ENCODE data around the gene CDK12.
"Not testable (repeated sequence)": the region's sequence is repeated elsewhere in the genome, so short reads cannot be mapped to it uniquely, and the experiment has no call there.

The CDK12 gene

DNA sequence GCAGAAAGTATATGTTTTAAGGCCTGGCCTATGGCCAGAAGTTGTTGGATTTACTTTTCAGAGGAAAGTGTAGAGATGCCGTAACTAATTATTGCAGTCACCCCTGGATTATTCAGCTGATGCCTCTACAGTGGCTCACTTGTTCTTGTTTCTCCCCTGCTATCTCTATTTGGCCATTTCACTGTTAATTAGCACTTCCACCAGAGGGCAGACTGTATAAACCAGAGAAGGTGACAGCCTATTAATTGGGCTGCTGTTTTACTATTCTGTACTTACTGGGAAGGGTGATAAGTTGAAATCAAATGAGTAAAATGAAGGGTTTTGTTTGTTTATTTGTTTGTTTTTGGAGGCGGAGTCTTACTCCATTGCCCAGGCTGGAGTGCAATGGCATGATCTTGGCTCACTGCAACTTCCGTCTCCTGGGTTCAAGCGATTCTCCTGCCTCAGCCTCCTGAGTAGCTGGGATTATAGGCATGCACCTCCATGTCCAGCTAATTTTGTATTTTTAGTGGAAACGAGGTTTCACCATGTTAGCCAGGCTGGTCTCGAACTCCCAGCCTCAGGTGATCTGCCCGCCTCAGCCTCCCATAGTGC lies 66.0 kb downstream of the CDK12 start:
- DNase-seq (ENCODE audit: insufficient read length, low spot score) (no peak), FAIRE-seq (no peak)
- TF ChIP-seq POLR2A (IDR thresholded peaks at IDR 0.05; ENCODE audit: low read depth, low read length) = no peak

DNA sequence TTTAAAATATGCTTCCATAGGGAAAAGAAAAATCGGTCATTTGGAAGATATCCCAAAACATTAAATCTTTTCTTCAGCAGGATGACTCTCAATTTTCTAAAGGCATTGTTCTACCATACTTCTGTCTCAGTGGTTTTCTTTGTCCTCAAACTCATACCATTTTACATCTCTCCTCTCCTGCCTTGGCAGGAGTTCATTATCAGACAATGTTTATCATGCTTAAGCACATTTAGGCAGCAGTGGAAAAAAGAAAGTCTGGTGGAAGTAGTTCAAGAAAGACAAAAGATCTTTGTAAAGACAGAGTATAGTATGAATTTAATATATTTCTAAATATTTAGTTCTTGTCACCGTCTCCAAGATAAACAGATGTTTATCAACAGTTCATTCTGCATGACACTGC lies 68.2 kb downstream of the CDK12 start:
- FAIRE-seq (no peak), DNase-seq (ENCODE audit: insufficient read length, low spot score) (no peak)
- TF ChIP-seq POLR2A (IDR thresholded peaks at IDR 0.05; ENCODE audit: low read depth, low read length) = no peak

DNA sequence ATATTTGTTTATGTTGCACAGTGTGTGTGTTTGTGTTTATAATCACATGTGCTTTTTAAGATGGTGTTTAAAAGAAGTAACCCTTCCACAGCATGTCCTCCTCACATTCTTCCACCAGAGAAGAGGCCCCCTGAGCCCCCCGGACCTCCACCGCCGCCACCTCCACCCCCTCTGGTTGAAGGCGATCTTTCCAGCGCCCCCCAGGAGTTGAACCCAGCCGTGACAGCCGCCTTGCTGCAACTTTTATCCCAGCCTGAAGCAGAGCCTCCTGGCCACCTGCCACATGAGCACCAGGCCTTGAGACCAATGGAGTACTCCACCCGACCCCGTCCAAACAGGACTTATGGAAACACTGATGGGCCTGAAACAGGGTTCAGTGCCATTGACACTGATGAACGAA lies 69.2 kb downstream of the CDK12 start:
- FAIRE-seq = no peak
- no peak for DNase-seq (ENCODE audit: insufficient read length, low spot score)
- TF ChIP-seq POLR2A (IDR thresholded peaks at IDR 0.05; ENCODE audit: low read depth, low read length) = no peak

- DNase-seq (ENCODE audit: insufficient read length, low spot score) = no peak
- no peak for FAIRE-seq
- TF ChIP-seq POLR2A (IDR thresholded peaks at IDR 0.05; ENCODE audit: low read depth, low read length) = no peak
Measured at GRCh38 chr17:39531252-39531651, 70.0 kb downstream of the CDK12 start.

DNA sequence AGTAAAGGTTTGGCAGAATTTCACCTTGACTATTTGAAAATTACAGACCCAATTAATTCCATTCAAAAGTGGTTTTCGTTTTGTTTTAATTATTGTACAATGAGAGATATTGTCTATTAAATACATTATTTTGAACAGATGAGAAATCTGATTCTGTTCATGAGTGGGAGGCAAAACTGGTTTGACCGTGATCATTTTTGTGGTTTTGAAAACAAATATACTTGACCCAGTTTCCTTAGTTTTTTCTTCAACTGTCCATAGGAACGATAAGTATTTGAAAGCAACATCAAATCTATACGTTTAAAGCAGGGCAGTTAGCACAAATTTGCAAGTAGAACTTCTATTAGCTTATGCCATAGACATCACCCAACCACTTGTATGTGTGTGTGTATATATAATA lies 72.6 kb downstream of the CDK12 start:
- DNase-seq (ENCODE audit: insufficient read length, low spot score) (no peak), FAIRE-seq (no peak)
- no peak for TF ChIP-seq POLR2A (IDR thresholded peaks at IDR 0.05; ENCODE audit: low read depth, low read length)

DNA sequence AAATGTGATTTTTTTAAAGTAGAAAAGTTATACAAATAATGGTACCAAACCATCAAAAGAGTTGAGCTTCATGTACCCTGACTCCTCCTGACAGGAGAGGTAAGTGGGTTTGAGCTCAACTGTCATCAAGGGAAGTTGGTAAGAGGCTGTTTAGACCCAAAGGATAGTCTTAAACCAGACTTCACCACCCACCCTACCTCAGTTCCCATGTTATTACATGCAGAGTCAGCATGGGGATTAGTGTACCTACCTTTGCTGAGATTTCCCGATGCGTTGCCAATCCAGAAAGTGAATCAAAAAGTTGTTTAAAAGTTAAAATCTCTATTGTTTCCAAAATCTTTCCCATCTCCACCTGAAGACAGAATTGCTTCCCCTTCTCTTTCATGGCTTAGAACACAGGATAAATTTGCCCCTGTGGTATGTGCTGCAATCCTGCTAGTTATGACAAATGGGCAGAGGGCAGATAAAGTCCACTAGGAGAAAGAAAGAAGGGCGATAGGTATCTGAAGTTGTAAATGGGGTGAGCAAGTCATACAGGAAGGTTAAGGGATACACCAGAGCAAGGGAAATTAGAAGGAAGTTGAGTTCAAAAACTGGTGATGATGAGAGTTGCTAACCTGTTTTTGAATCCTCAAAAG lies 73.6 kb downstream of the CDK12 start:
- FAIRE-seq (no peak), DNase-seq (ENCODE audit: insufficient read length, low spot score) (no peak)
- TF ChIP-seq POLR2A (IDR thresholded peaks at IDR 0.05; ENCODE audit: low read depth, low read length) = no peak

- no peak for FAIRE-seq
- no peak for DNase-seq (ENCODE audit: insufficient read length, low spot score)
Measured at GRCh38 chr17:39536468-39536867, 75.2 kb downstream of the CDK12 start.

GRCh38 chr17:39537364-39537763 lies 76.1 kb downstream of the CDK12 start:
- not testable (repeated sequence) for FAIRE-seq; DNase-seq (ENCODE audit: insufficient read length, low spot score)

More at GRCh38 chr17:39536468-39536867, 75.2 kb downstream of the CDK12 start:
- TF ChIP-seq POLR2A (IDR thresholded peaks at IDR 0.05; ENCODE audit: low read depth, low read length) = no peak

DNA sequence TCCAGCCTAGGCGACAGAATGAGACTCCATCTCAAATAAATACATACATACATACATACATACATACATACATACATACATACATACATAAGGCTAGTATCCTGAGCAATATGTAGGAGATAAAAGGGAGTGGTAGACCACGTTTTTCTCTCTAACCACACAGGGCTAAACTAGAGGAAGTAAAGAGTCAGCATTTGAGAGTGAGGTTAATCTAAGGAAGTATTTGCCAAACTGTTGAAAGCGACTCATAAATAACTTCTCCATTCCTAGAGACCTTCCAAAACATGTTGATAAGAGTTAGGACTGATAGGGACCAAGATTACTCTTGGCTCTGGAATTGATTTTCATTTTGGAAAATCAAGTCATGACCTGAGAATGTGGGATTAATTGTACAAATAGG lies 77.6 kb downstream of the CDK12 start:
- no peak for TF ChIP-seq POLR2A (IDR thresholded peaks at IDR 0.05; ENCODE audit: low read depth, low read length)
- no peak for FAIRE-seq
- no peak for DNase-seq (ENCODE audit: insufficient read length, low spot score)

DNA sequence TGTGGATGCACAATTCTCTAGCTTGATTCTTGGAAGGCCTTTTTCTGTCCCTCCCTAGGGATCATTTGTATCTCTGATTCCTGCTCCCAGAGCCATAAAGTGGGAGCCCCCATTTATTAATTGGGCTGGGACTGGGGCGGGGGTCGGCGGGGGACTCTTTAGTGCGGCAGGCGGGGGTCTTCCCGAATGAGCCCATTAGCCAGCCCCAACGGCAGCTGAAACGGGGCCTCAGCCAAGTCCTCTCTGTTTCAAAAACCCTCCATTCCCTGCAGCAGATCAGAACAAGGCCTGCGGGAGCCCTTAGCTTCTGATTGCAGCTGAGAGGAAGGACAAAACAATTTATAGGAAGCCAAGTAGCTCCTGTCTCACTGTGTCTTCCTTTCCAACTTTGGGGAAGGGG lies 79.3 kb downstream of the CDK12 start:
- FAIRE-seq (no peak), DNase-seq (ENCODE audit: insufficient read length, low spot score) (no peak)
- no peak for TF ChIP-seq POLR2A (IDR thresholded peaks at IDR 0.05; ENCODE audit: low read depth, low read length)

DNA sequence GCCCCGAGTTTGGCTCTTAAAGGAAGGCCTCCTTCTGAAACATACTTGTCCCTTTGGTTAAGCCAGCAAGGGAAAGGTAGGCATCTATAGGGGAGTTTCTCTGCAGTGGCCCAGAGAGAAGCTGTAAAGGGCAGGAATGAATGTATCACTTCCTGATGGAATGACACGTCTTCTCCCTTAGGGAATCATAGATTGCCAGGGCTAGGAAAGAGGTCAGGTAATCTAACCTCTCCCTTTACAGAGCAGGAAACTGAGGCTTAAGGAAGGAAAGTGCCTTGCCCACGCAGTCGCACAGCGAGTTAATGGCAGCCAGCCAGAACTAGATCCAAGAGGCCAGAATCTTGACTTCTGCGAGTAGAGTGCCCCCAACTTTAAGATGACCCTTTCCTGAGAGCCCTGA lies 80.4 kb downstream of the CDK12 start:
- FAIRE-seq = no peak
- no peak for TF ChIP-seq POLR2A (IDR thresholded peaks at IDR 0.05; ENCODE audit: low read depth, low read length)

GRCh38 chr17:39543176-39543575 lies 81.9 kb downstream of the CDK12 start:
- no peak for TF ChIP-seq POLR2A (IDR thresholded peaks at IDR 0.05; ENCODE audit: low read depth, low read length)
- FAIRE-seq = no peak
- no peak for DNase-seq (ENCODE audit: insufficient read length, low spot score)

More for the DNA sequence above, 80.4 kb downstream of the CDK12 start:
- DNase-seq (ENCODE audit: insufficient read length, low spot score) = no peak

GRCh38 chr17:39543664-39544063 lies 82.4 kb downstream of the CDK12 start:
- DNase-seq (ENCODE audit: insufficient read length, low spot score) = no peak
- no peak for TF ChIP-seq POLR2A (IDR thresholded peaks at IDR 0.05; ENCODE audit: low read depth, low read length)
- FAIRE-seq = no peak

GRCh38 chr17:39544361-39544760 lies 83.1 kb downstream of the CDK12 start:
- DNase-seq (ENCODE audit: insufficient read length, low spot score); FAIRE-seq: not testable (repeated sequence)

- FAIRE-seq (no peak), DNase-seq (ENCODE audit: insufficient read length, low spot score) (peak; percentile 50)
- TF ChIP-seq POLR2A (IDR thresholded peaks at IDR 0.05; ENCODE audit: low read depth, low read length) = no peak
Measured at GRCh38 chr17:39547713-39548478, 86.6 kb downstream of the CDK12 start.

Data from H54 (cell line).